Gastrocnemius medialis (tissue), 4 donors: ENCODE measurements around the gene VPS8.

ENCODE experiments used
- CTCF ChIP-seq, 5 experiments: fragments of 450-650 bp in 3 of 5; fragments of 200-600 bp in 2 of 5; sonication (generic) in 2 of 5; IDR thresholded peaks in 4 of 5; conservative IDR thresholded peaks in 1 of 5; 1 replicate in 4 of 5; 2 replicates in 1 of 5; pipeline ENCODE4 v1.5.1; 2016 to 2019; ENCODE audit warnings: antibody characterized with exemption in 5 of 5, mild to moderate bottlenecking in 3 of 5, moderate library complexity in 3 of 5
- POLR2A ChIP-seq, 2 donors: fragments of 450-650 bp; IDR thresholded peaks; one replicate each; pipeline ENCODE4 v1.6.1; 2017; ENCODE audit warnings: antibody characterized with exemption in 2 of 2, mild to moderate bottlenecking in 2 of 2, moderate library complexity in 2 of 2

DNA sequence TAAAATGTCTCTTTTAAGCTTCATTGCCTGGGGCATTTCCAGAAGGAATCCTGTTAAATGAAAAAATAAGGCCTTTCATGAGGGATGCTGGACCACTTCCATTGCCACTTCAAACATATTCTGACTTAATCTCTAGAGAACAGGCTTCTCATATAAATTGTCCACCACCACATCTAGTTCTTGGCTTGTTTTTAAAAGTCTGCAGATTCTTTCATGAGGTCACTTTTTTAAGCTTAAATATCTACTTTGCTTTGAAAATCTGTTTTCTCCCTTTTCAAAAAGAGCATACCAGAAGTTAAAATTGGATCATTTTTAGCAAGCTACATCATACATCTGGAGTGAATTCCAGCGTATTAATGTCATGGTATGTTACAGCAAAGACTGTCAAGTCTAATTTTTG is 209.3 kb downstream of the VPS8 start:
- TF ChIP-seq CTCF (IDR thresholded peaks at IDR 0.05 in 4 of 5, conservative IDR thresholded peaks at IDR 0.05 in 1 of 5) = no peak
- no peak for TF ChIP-seq POLR2A (IDR thresholded peaks at IDR 0.05)
